Tibial nerve (tissue), 4 donors: ENCODE results near the gene PARP8.

Experiments
- EP300 ChIP-seq, 2 donors: sonication (generic); formaldehyde crosslinking; IDR thresholded peaks; one replicate each; pipeline ENCODE4 v1.6.1; 2017; ENCODE audit warnings: antibody characterized with exemption in 2 of 2, mild to moderate bottlenecking in 1 of 2
- POLR2A ChIP-seq, 2 donors: fragments of 450-650 bp; IDR thresholded peaks; one replicate each; pipeline ENCODE4 v1.6.1; 2017; ENCODE audit warnings: antibody characterized with exemption in 2 of 2, mild to moderate bottlenecking in 2 of 2, moderate library complexity in 2 of 2
- TF ChIP-seq, protein P1 (sequence below), 5 experiments: fragments of 200-600 bp in 3 of 5; fragments of 450-650 bp in 2 of 5; sonication (generic) in 3 of 5; IDR thresholded peaks; one replicate each; pipeline ENCODE4 v1.5.1; 2016 to 2019; ENCODE audit warnings: antibody characterized with exemption in 5 of 5, mild to moderate bottlenecking in 3 of 5, moderate library complexity in 2 of 5

DNA sequence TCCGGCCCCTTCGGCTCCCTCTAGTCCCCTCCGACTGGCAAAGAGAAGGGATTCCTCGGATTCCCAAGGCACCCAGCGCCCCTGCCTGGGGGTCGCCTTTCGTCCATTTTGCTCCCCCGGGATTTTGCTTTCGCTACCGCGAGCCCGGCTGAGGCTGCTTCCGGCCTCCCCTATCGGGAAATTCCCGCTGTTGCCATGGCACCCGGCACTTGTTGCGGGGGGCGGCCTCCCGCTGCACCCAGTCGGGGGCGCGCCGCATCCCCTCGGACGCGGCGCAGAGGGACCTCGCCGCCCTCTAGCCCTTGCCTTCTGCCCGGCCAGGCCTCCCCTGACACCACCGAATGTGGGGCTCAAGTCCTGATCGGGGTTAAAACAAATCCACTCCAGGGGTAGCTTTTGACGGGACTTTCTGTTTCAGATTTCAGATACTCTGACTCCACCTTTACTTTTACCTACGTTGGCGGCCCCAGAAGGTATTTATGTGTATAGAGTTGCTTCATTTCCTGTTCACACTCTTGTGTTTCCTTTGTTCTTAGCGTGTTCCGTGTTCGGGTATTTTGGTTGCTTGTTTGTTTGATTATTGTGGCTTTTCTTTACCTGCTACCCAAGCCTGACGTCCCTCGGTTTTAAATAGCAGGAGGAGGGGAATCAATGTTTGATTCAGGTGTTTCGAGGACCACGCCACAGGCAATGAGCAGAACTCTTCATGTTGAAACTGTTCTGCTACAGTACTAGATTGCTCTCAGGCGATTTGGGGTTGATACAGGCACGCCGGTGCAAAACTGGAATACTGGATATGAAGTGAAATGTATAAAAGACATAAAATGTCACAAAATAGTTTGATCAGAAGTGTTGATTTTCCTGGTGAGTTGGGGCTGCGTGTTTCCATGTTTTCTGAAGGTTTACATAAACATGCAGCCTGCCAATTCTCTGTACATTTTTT lies 1.5 kb downstream of the PARP8 start:
- TF ChIP-seq POLR2A (IDR thresholded peaks at IDR 0.05) (no peak), EP300 (IDR thresholded peaks at IDR 0.05) (peak in 1 of 2 donors; percentile 5)
- TF ChIP-seq, protein P1, sequence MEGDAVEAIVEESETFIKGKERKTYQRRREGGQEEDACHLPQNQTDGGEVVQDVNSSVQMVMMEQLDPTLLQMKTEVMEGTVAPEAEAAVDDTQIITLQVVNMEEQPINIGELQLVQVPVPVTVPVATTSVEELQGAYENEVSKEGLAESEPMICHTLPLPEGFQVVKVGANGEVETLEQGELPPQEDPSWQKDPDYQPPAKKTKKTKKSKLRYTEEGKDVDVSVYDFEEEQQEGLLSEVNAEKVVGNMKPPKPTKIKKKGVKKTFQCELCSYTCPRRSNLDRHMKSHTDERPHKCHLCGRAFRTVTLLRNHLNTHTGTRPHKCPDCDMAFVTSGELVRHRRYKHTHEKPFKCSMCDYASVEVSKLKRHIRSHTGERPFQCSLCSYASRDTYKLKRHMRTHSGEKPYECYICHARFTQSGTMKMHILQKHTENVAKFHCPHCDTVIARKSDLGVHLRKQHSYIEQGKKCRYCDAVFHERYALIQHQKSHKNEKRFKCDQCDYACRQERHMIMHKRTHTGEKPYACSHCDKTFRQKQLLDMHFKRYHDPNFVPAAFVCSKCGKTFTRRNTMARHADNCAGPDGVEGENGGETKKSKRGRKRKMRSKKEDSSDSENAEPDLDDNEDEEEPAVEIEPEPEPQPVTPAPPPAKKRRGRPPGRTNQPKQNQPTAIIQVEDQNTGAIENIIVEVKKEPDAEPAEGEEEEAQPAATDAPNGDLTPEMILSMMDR (IDR thresholded peaks at IDR 0.05) = no peak
